Measurements from ENCODE around the gene VAT1L.

VAT1L gene

GRCh38 chr16:77960766-77961165 lies 172.4 kb downstream of the VAT1L start:
- H3K9me3 Mint-ChIP-seq: no peaks in the 10 kb centered on the region

GRCh38 chr16:77961814-77962213 lies 173.4 kb downstream of the VAT1L start:
- H3K9me3 Mint-ChIP-seq: no peaks in the 10 kb centered on the region
- no peaks in the 10 kb centered on the region for H3K36me3 Mint-ChIP-seq
- H3K4me3 Mint-ChIP-seq: no peak overlapping the region
- peaks cover 21% of the 10 kb centered on the region for H3K27me3 Mint-ChIP-seq
- no peak overlapping the region for H3K27ac Mint-ChIP-seq
- no peaks in the 10 kb centered on the region for H3K4me1 Mint-ChIP-seq

More at GRCh38 chr16:77960766-77961165, 172.4 kb downstream of the VAT1L start:
- Mint-ChIP-seq H3K36me3 (no peaks in the 10 kb centered on the region), H3K4me3 (no peak overlapping the region), H3K27ac (no peak overlapping the region), H3K4me1 (no peaks in the 10 kb centered on the region), H3K27me3 (peaks cover 23% of the 10 kb centered on the region)

GRCh38 chr16:77962689-77963088 lies 174.3 kb downstream of the VAT1L start:
- Mint-ChIP-seq H3K27ac (no peak overlapping the region), H3K4me1 (no peaks in the 10 kb centered on the region), H3K27me3 (peaks cover 21% of the 10 kb centered on the region)

GRCh38 chr16:77963185-77964044 lies 175.1 kb downstream of the VAT1L start:
- Mint-ChIP-seq H3K27me3 (peaks cover 20% of the 10 kb centered on the region), H3K4me1 (no peaks in the 10 kb centered on the region), H3K27ac (no peak overlapping the region), H3K9me3 (no peaks in the 10 kb centered on the region), H3K4me3 (no peak overlapping the region), H3K36me3 (no peaks in the 10 kb centered on the region)

More at GRCh38 chr16:77962689-77963088, 174.3 kb downstream of the VAT1L start:
- H3K9me3 Mint-ChIP-seq: no peaks in the 10 kb centered on the region
- no peaks in the 10 kb centered on the region for H3K36me3 Mint-ChIP-seq
- H3K4me3 Mint-ChIP-seq: no peak overlapping the region

GRCh38 chr16:77965346-77965745 lies 177.0 kb downstream of the VAT1L start:
- H3K9me3 Mint-ChIP-seq: no peaks in the 10 kb centered on the region
- H3K27ac Mint-ChIP-seq: no peak overlapping the region
- H3K36me3 Mint-ChIP-seq: no peaks in the 10 kb centered on the region
- peaks cover 14% of the 10 kb centered on the region for H3K27me3 Mint-ChIP-seq
- H3K4me3 Mint-ChIP-seq: no peak overlapping the region
- no peaks in the 10 kb centered on the region for H3K4me1 Mint-ChIP-seq

- peaks cover 11% of the 10 kb centered on the region for H3K27me3 Mint-ChIP-seq
- no peaks in the 10 kb centered on the region for H3K9me3 Mint-ChIP-seq
- no peaks in the 10 kb centered on the region for H3K36me3 Mint-ChIP-seq
- no peak overlapping the region for H3K4me3 Mint-ChIP-seq
- no peak overlapping the region for H3K27ac Mint-ChIP-seq
- H3K4me1 Mint-ChIP-seq: no peaks in the 10 kb centered on the region
Observed at GRCh38 chr16:77967054-77967904, 178.9 kb downstream of the VAT1L start.

GRCh38 chr16:77969861-77970260 lies 181.5 kb downstream of the VAT1L start:
- peaks cover 7% of the 10 kb centered on the region for H3K27me3 Mint-ChIP-seq

GRCh38 chr16:77970371-77970770 lies 182.0 kb downstream of the VAT1L start:
- no peak overlapping the region for H3K27ac Mint-ChIP-seq
- H3K4me1 Mint-ChIP-seq: no peaks in the 10 kb centered on the region
- H3K9me3 Mint-ChIP-seq: no peaks in the 10 kb centered on the region
- no peaks in the 10 kb centered on the region for H3K36me3 Mint-ChIP-seq
- no peak overlapping the region for H3K4me3 Mint-ChIP-seq
- peaks cover 8% of the 10 kb centered on the region for H3K27me3 Mint-ChIP-seq

More at GRCh38 chr16:77969861-77970260, 181.5 kb downstream of the VAT1L start:
- Mint-ChIP-seq H3K4me1 (no peaks in the 10 kb centered on the region), H3K9me3 (no peaks in the 10 kb centered on the region), H3K4me3 (no peak overlapping the region), H3K36me3 (no peaks in the 10 kb centered on the region), H3K27ac (no peak overlapping the region)

GRCh38 chr16:77971306-77972061 lies 183.1 kb downstream of the VAT1L start:
- no peaks in the 10 kb centered on the region for H3K4me1 Mint-ChIP-seq
- H3K27ac Mint-ChIP-seq: no peak overlapping the region
- H3K9me3 Mint-ChIP-seq: no peaks in the 10 kb centered on the region
- peaks cover 4% of the 10 kb centered on the region for H3K27me3 Mint-ChIP-seq
- H3K36me3 Mint-ChIP-seq: no peaks in the 10 kb centered on the region
- no peak overlapping the region for H3K4me3 Mint-ChIP-seq

- H3K27ac Mint-ChIP-seq: no peak overlapping the region
- H3K27me3 Mint-ChIP-seq: peaks cover 4% of the 10 kb centered on the region
- no peaks in the 10 kb centered on the region for H3K36me3 Mint-ChIP-seq
- no peak overlapping the region for H3K4me3 Mint-ChIP-seq
- H3K4me1 Mint-ChIP-seq: no peaks in the 10 kb centered on the region
- no peaks in the 10 kb centered on the region for H3K9me3 Mint-ChIP-seq
Observed at GRCh38 chr16:77972062-77972392, 183.7 kb downstream of the VAT1L start.

GRCh38 chr16:77974883-77975282 lies 186.5 kb downstream of the VAT1L start:
- H3K4me1 Mint-ChIP-seq: no peaks in the 10 kb centered on the region
- H3K36me3 Mint-ChIP-seq: no peaks in the 10 kb centered on the region
- H3K27me3 Mint-ChIP-seq: peaks cover 5% of the 10 kb centered on the region
- no peak overlapping the region for H3K4me3 Mint-ChIP-seq
- H3K9me3 Mint-ChIP-seq: no peaks in the 10 kb centered on the region
- no peak overlapping the region for H3K27ac Mint-ChIP-seq

GRCh38 chr16:77975942-77976341 lies 187.6 kb downstream of the VAT1L start:
- Mint-ChIP-seq H3K27ac (no peak overlapping the region), H3K36me3 (no peaks in the 10 kb centered on the region), H3K9me3 (no peaks in the 10 kb centered on the region), H3K4me3 (no peak overlapping the region), H3K27me3 (peaks cover 5% of the 10 kb centered on the region), H3K4me1 (no peaks in the 10 kb centered on the region)

- H3K36me3 Mint-ChIP-seq: no peaks in the 10 kb centered on the region
- H3K9me3 Mint-ChIP-seq: no peaks in the 10 kb centered on the region
- no peak overlapping the region for H3K27ac Mint-ChIP-seq
- no peaks in the 10 kb centered on the region for H3K4me1 Mint-ChIP-seq
- peaks cover 3% of the 10 kb centered on the region for H3K27me3 Mint-ChIP-seq
- H3K4me3 Mint-ChIP-seq: no peak overlapping the region
Observed at GRCh38 chr16:77977339-77977738, 189.0 kb downstream of the VAT1L start.

- Mint-ChIP-seq H3K27me3 (peaks cover 8% of the 10 kb centered on the region), H3K36me3 (no peaks in the 10 kb centered on the region), H3K9me3 (no peaks in the 10 kb centered on the region), H3K4me1 (no peaks in the 10 kb centered on the region), H3K27ac (no peak overlapping the region), H3K4me3 (no peak overlapping the region)
Observed at GRCh38 chr16:77985111-77985510, 196.7 kb downstream of the VAT1L start.

GRCh38 chr16:77986011-77986740 lies 197.8 kb downstream of the VAT1L start:
- no peaks in the 10 kb centered on the region for H3K9me3 Mint-ChIP-seq
- H3K4me1 Mint-ChIP-seq: no peaks in the 10 kb centered on the region
- peaks cover 8% of the 10 kb centered on the region for H3K27me3 Mint-ChIP-seq

More at GRCh38 chr16:77986011-77986740, 197.8 kb downstream of the VAT1L start:
- H3K27ac Mint-ChIP-seq: no peak overlapping the region
- no peak overlapping the region for H3K4me3 Mint-ChIP-seq
- H3K36me3 Mint-ChIP-seq: no peaks in the 10 kb centered on the region

Data from activated naive CD4-positive, alpha-beta T cell treated with anti-CD3 and anti-CD28 coated beads, Interleukin-2, amount 50 U/mL, for 24 hours (primary cell).